Prostate gland (tissue), 2 donors: ENCODE data around the gene CNTF.

Source experiments
- POLR2AphosphoS5 ChIP-seq: sonication (generic); formaldehyde crosslinking; IDR thresholded peaks from one replicate; pipeline ENCODE4 v1.6.1; 2017; ENCODE audit warnings: antibody characterized with exemption
- TF ChIP-seq, protein P1 (sequence below), 4 experiments: fragments of 200-600 bp in 2 of 4; fragments of 450-650 bp in 2 of 4; sonication (generic) in 2 of 4; IDR thresholded peaks; 1 replicate in 3 of 4; 2 replicates in 1 of 4; pipeline ENCODE4 v1.5.1; 2016 to 2019; ENCODE audit warnings: antibody characterized with exemption in 4 of 4, mild to moderate bottlenecking in 2 of 4, moderate library complexity in 2 of 4

DNA sequence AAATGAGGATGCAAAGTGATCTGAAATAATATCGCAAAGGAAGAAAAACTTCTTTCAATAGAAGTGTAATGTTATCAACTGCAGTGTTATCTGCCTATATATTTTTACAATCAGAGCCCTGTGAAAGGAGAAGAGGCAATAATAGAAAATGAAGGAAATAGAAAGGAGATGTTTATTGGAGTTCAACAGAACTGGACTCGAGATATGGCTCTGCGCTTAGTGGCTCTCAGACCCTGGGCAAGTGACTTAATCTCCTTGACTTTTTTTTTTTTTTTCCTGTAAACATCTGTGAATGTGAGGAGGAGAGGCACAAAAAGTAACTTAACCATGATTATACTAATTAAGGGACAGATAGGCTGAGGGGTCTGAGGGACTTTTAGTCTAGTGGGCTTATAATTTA lies 18.9 kb downstream of the CNTF start:
- TF ChIP-seq, protein P1, sequence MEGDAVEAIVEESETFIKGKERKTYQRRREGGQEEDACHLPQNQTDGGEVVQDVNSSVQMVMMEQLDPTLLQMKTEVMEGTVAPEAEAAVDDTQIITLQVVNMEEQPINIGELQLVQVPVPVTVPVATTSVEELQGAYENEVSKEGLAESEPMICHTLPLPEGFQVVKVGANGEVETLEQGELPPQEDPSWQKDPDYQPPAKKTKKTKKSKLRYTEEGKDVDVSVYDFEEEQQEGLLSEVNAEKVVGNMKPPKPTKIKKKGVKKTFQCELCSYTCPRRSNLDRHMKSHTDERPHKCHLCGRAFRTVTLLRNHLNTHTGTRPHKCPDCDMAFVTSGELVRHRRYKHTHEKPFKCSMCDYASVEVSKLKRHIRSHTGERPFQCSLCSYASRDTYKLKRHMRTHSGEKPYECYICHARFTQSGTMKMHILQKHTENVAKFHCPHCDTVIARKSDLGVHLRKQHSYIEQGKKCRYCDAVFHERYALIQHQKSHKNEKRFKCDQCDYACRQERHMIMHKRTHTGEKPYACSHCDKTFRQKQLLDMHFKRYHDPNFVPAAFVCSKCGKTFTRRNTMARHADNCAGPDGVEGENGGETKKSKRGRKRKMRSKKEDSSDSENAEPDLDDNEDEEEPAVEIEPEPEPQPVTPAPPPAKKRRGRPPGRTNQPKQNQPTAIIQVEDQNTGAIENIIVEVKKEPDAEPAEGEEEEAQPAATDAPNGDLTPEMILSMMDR (IDR thresholded peaks at IDR 0.05): no peak
- TF ChIP-seq POLR2AphosphoS5: no peak
